ENCODE data around the gene RBKS. TPM values are rescaled to one million over a fixed set of nuclear protein-coding genes. Genes with fewer than 3 reads are reported as not detected.
A peak's percentile ranks its signal among the peaks of the same experiment; 100 is the strongest.

RBKS gene
- polyA plus RNA-seq, 1 donor (not counting 4 experiments of a cell fraction or from before 2014, with no cell fraction given), result 1.9 TPM

- H2AFZ ChIP-seq (ENCODE audit: control insufficient read depth, low read length), result no peak overlapping the region
- no peak overlapping the region for H3K27ac ChIP-seq (ENCODE audit: control insufficient read depth, insufficient read depth, low read length)
- no peaks in the 10 kb centered on the region for H3K27me3 ChIP-seq (ENCODE audit: control insufficient read depth, extremely low read depth, insufficient read depth, low read length)
- H4K20me1 ChIP-seq (ENCODE audit: control insufficient read depth, extremely low read depth, insufficient read depth, low read length), result no peaks in the 10 kb centered on the region
- H3K9me3 ChIP-seq (ENCODE audit: control insufficient read depth, low read depth, low read length), result no peaks in the 10 kb centered on the region
- H3K4me1 ChIP-seq (ENCODE audit: control insufficient read depth, extremely low read depth, insufficient read depth, low read length), result peaks cover 15% of the 10 kb centered on the region
- H3K4me3 ChIP-seq (ENCODE audit: control insufficient read depth in 2 of 3, extremely low read depth in 1 of 3, insufficient read depth in 2 of 3, low read depth in 1 of 3, low read length in 3 of 3), result no peak overlapping the region
- no peak overlapping the region for H3K9ac ChIP-seq (ENCODE audit: control insufficient read depth, extremely low read depth, insufficient read depth, low read length)
- dilution Hi-C loops (cut with MboI; ENCODE audit: extremely low pct_ligation_motif_present, low sequenced_read_pairs), result no loop called here
- H3K79me2 ChIP-seq (ENCODE audit: control insufficient read depth, insufficient read depth, low read length), result no peaks in the 10 kb centered on the region
- peak; percentile 23 for FAIRE-seq
- DNase-seq (ENCODE audit: low read depth, low spot score), result no peak
- no peaks in the 10 kb centered on the region for H3K36me3 ChIP-seq (ENCODE audit: control insufficient read depth in 2 of 2, extremely low read depth in 1 of 2, insufficient read depth in 2 of 2, low read length in 2 of 2)
- no peaks in the 10 kb centered on the region for H3K9me1 ChIP-seq (ENCODE audit: control insufficient read depth, extremely low read depth, insufficient read depth, low read length)
- H3K4me2 ChIP-seq (ENCODE audit: control insufficient read depth, extremely low read depth, insufficient read depth, low read depth, low read length), result no peak overlapping the region
- TF ChIP-seq CTCF (optimal IDR thresholded peaks at IDR 0.05 in 1 of 3, IDR thresholded peaks at IDR 0.05 in 1 of 3, conservative IDR thresholded peaks at IDR 0.05 in 1 of 3; ENCODE audit: extremely low read depth in 1 of 3, insufficient read depth in 2 of 3, low read length in 3 of 3) (no peak), EZH2 (IDR thresholded peaks at IDR 0.05; ENCODE audit: low read length) (no peak)
Observed at GRCh38 chr2:27847333-27847732, 42.9 kb downstream of the RBKS start.

- H4K20me1 ChIP-seq (ENCODE audit: control insufficient read depth, extremely low read depth, insufficient read depth, low read length), result no peaks in the 10 kb centered on the region
- H3K4me1 ChIP-seq (ENCODE audit: control insufficient read depth, extremely low read depth, insufficient read depth, low read length), result peaks cover 15% of the 10 kb centered on the region
- no peaks in the 10 kb centered on the region for H3K27me3 ChIP-seq (ENCODE audit: control insufficient read depth, extremely low read depth, insufficient read depth, low read length)
- TF ChIP-seq EZH2 (IDR thresholded peaks at IDR 0.05; ENCODE audit: low read length), result no peak
- no peak for TF ChIP-seq CTCF (optimal IDR thresholded peaks at IDR 0.05 in 1 of 3, IDR thresholded peaks at IDR 0.05 in 1 of 3, conservative IDR thresholded peaks at IDR 0.05 in 1 of 3; ENCODE audit: extremely low read depth in 1 of 3, insufficient read depth in 2 of 3, low read length in 3 of 3)
- H3K27ac ChIP-seq (ENCODE audit: control insufficient read depth, insufficient read depth, low read length), result no peak overlapping the region
- no peaks in the 10 kb centered on the region for H3K79me2 ChIP-seq (ENCODE audit: control insufficient read depth, insufficient read depth, low read length)
- FAIRE-seq, result peak; percentile 64
- peak overlapping the region; percentile 37 for H3K4me2 ChIP-seq (ENCODE audit: control insufficient read depth, extremely low read depth, insufficient read depth, low read depth, low read length)
- H3K9me3 ChIP-seq (ENCODE audit: control insufficient read depth, low read depth, low read length), result no peaks in the 10 kb centered on the region
- peak; percentile 44 for DNase-seq (ENCODE audit: low read depth, low spot score)
- H2AFZ ChIP-seq (ENCODE audit: control insufficient read depth, low read length), result peak overlapping the region; percentile 51
- H3K9ac ChIP-seq (ENCODE audit: control insufficient read depth, extremely low read depth, insufficient read depth, low read length), result no peak overlapping the region
- dilution Hi-C loops (cut with MboI; ENCODE audit: extremely low pct_ligation_motif_present, low sequenced_read_pairs), result no loop called here
- H3K4me3 ChIP-seq (ENCODE audit: control insufficient read depth in 2 of 3, extremely low read depth in 1 of 3, insufficient read depth in 2 of 3, low read depth in 1 of 3, low read length in 3 of 3), result no peak overlapping the region
- H3K36me3 ChIP-seq (ENCODE audit: control insufficient read depth in 2 of 2, extremely low read depth in 1 of 2, insufficient read depth in 2 of 2, low read length in 2 of 2), result no peaks in the 10 kb centered on the region
- H3K9me1 ChIP-seq (ENCODE audit: control insufficient read depth, extremely low read depth, insufficient read depth, low read length), result no peaks in the 10 kb centered on the region
Observed at GRCh38 chr2:27844821-27845255, 45.3 kb downstream of the RBKS start.

All from keratinocyte (primary cell).